GM12891 (cell line): ENCODE results near the gene CLDN24.

Experiments
- PAX5 ChIP-seq: IDR thresholded peaks from 2 replicates; pipeline ENCODE4 v1.6.1; 2011; ENCODE audit warnings: low read length, moderate library complexity, mild to moderate bottlenecking; ENCODE audit not compliant: insufficient read depth, severe bottlenecking
- POLR2A ChIP-seq: IDR thresholded peaks from 2 replicates; pipeline ENCODE4 v1.6.1; 2011; ENCODE audit warnings: low read depth, low read length, control low read depth
- POLR2AphosphoS5 ChIP-seq: IDR thresholded peaks from 2 replicates; pipeline ENCODE4 v1.6.1; 2011; ENCODE audit warnings: low read depth, low read length, control low read depth
- POU2F2 ChIP-seq: IDR thresholded peaks from 2 replicates; pipeline ENCODE4 v1.6.1; 2011; ENCODE audit warnings: low read depth, mild to moderate bottlenecking, control low read depth, low read length, moderate library complexity
- SPI1 ChIP-seq: IDR thresholded peaks from 2 replicates; pipeline ENCODE4 v1.6.1; 2011; ENCODE audit warnings: low read depth, low read length, control low read depth
- TAF1 ChIP-seq: IDR thresholded peaks from 2 replicates; pipeline ENCODE4 v1.6.1; 2011; ENCODE audit warnings: low read depth, low read length, control low read depth

DNA sequence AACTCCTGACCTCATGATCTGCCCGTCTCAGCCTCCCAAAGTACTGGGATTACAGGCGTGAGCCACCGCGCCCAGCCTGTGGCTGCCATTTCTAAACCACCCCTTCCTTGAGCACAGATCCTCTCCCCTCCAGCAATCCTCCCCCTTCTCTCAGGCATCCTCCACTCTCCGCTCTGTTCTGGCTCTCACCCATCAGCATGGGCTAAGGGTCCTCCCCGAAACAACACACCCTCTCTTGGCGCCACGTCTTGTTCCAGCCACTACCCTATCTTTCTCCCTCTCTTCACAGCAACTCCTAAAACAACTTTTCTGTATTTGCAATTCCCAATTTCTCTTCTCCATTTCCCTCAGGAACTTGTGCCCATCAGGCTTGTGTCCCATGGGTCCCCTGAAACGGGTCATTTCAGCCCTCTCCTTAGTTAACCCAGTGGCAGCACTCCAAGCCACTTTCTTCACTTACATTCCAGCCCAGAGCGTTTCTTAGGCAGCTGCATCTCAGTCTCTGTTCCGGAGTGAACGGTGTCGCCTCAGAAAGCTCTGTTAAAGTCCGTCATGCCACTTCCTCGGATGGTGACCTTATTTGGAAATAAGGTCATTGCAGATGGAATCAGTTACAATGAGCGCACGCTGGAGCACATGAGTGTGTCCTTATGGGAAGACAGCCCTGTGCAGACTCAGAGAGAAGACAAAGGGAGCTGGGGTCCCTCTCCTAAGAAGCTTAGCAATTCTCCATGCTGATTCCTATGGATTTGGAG, 28.3 kb upstream of the CLDN24 start:
- no peak for TF ChIP-seq POLR2A
- TF ChIP-seq SPI1, result no peak
- no peak for TF ChIP-seq TAF1
- TF ChIP-seq POLR2AphosphoS5, result no peak
- TF ChIP-seq POU2F2, result no peak
- no peak for TF ChIP-seq PAX5
